Neuronal stem cell (in vitro differentiated cells): Measurements from ENCODE around the gene TRIM41.

Experiments
- DNase-seq: peaks from one replicate; pipeline ENCODE4 v3.0.0-alpha.2; 2013; ENCODE audit warnings: low spot score
- H2AFZ ChIP-seq: one replicate; pipeline ENCODE4 v1.6.1; 2013; ENCODE audit warnings: mild to moderate bottlenecking, low read length, inconsistent platforms
- H2AK5ac ChIP-seq: 2 replicates; pipeline ENCODE4 v1.6.1; 2013; ENCODE audit warnings: low read depth, mild to moderate bottlenecking, inconsistent platforms, low read length, moderate library complexity, mixed read lengths
- H2BK120ac ChIP-seq: 2 replicates; pipeline ENCODE4 v1.6.1; 2013; ENCODE audit warnings: low read depth, mild to moderate bottlenecking, inconsistent platforms, low read length, moderate library complexity, mixed read lengths
- H2BK12ac ChIP-seq: one replicate; pipeline ENCODE4 v1.6.1; 2013; ENCODE audit warnings: low read length, inconsistent platforms
- H2BK15ac ChIP-seq: 2 replicates; pipeline ENCODE4 v1.6.1; 2013; ENCODE audit warnings: mild to moderate bottlenecking, low read length, inconsistent platforms, mixed read lengths
- H2BK5ac ChIP-seq: one replicate; pipeline ENCODE4 v1.6.1; 2013; ENCODE audit warnings: inconsistent platforms, mild to moderate bottlenecking, low read length, moderate library complexity
- H3K14ac ChIP-seq: one replicate; pipeline ENCODE4 v1.6.1; 2013; ENCODE audit warnings: low read length, inconsistent platforms
- H3K18ac ChIP-seq: 2 replicates; pipeline ENCODE4 v1.6.1; 2013; ENCODE audit warnings: low read length, inconsistent platforms
- H3K23ac ChIP-seq: 2 replicates; pipeline ENCODE4 v1.6.1; 2013; ENCODE audit warnings: low read depth, mild to moderate bottlenecking, mixed read lengths, low read length, inconsistent platforms; ENCODE audit not compliant: poor library complexity
- H3K27ac ChIP-seq: replicated peaks from 3 replicates; pipeline ENCODE4 v1.5.1; 2013; ENCODE audit warnings: low read length, inconsistent platforms
- H3K27me3 ChIP-seq, 3 experiments: 2 replicates each; pipeline ENCODE4 v1.6.1; 2013; ENCODE audit warnings: low read length in 3 of 3, mild to moderate bottlenecking in 2 of 3, inconsistent platforms in 1 of 3, low read depth in 1 of 3, mixed read lengths in 1 of 3, moderate library complexity in 1 of 3; ENCODE audit not compliant: control insufficient read depth in 3 of 3, insufficient read depth in 3 of 3
- H3K36me3 ChIP-seq, 2 donors: replicated peaks in 1 of 2; 2 replicates each; pipeline ENCODE4 v1.6.1; 2013; ENCODE audit warnings: low read length in 2 of 2; ENCODE audit not compliant: control insufficient read depth in 2 of 2, insufficient read depth in 2 of 2
- H3K4ac ChIP-seq: 2 replicates; pipeline ENCODE4 v1.6.1; 2013; ENCODE audit warnings: inconsistent platforms, mild to moderate bottlenecking, low read length, moderate library complexity
- H3K4me1 ChIP-seq, 2 donors: 1 replicate in 1 of 2; 2 replicates in 1 of 2; pipeline ENCODE4 v1.6.1; 2013; ENCODE audit warnings: low read length in 2 of 2, low read depth in 1 of 2; ENCODE audit not compliant: control insufficient read depth in 2 of 2, insufficient read depth in 1 of 2
- H3K4me2 ChIP-seq: one replicate; pipeline ENCODE4 v1.6.1; 2013; ENCODE audit warnings: mild to moderate bottlenecking, low read length, inconsistent platforms; ENCODE audit not compliant: insufficient read depth, poor library complexity, severe bottlenecking
- H3K4me3 ChIP-seq, 2 donors: 2 replicates each; pipeline ENCODE4 v1.5.1; 2013; ENCODE audit warnings: low read length in 2 of 2, mild to moderate bottlenecking in 2 of 2, inconsistent platforms in 1 of 2, moderate library complexity in 1 of 2
- H3K79me1 ChIP-seq: one replicate; pipeline ENCODE4 v1.6.1; 2013; ENCODE audit warnings: low read depth, mild to moderate bottlenecking, inconsistent platforms, low read length, moderate library complexity
- H3K9ac ChIP-seq: one replicate; pipeline ENCODE4 v1.6.1; 2013; ENCODE audit warnings: mild to moderate bottlenecking, low read depth, low read length, inconsistent platforms; ENCODE audit not compliant: poor library complexity
- H3K9me3 ChIP-seq, 2 donors: replicated peaks in 1 of 2; 2 replicates each; pipeline versions ENCODE3 to v1.6.1; 2013; ENCODE audit warnings: low read length in 2 of 2, mild to moderate bottlenecking in 2 of 2, inconsistent platforms in 1 of 2, low read depth in 1 of 2, mixed read lengths in 1 of 2, moderate library complexity in 1 of 2; ENCODE audit not compliant: control insufficient read depth in 2 of 2, insufficient read depth in 1 of 2
- H4K8ac ChIP-seq: one replicate; pipeline ENCODE4 v1.6.1; 2013; ENCODE audit warnings: low read depth, mild to moderate bottlenecking, inconsistent platforms, low read length, moderate library complexity
- H4K91ac ChIP-seq: one replicate; pipeline ENCODE4 v1.6.1; 2013; ENCODE audit warnings: low read length, low read depth, mild to moderate bottlenecking, inconsistent platforms; ENCODE audit not compliant: poor library complexity
- WGBS, 2 donors: extraction: QIAGEN DNeasy Blood & Tissue Kit; methylation state at CpG; one replicate each; pipeline ENCODE4 v1.1.7; 2013; ENCODE audit warnings: missing lambda C conversion rate in 2 of 2, mixed read lengths in 1 of 2; ENCODE audit not compliant: insufficient read length in 2 of 2, insufficient replicate concordance in 1 of 2; ENCODE audit errors: extremely low coverage in 2 of 2; 5-methylcytosine and 5-hydroxymethylcytosine counted together

TRIM41 gene

DNA sequence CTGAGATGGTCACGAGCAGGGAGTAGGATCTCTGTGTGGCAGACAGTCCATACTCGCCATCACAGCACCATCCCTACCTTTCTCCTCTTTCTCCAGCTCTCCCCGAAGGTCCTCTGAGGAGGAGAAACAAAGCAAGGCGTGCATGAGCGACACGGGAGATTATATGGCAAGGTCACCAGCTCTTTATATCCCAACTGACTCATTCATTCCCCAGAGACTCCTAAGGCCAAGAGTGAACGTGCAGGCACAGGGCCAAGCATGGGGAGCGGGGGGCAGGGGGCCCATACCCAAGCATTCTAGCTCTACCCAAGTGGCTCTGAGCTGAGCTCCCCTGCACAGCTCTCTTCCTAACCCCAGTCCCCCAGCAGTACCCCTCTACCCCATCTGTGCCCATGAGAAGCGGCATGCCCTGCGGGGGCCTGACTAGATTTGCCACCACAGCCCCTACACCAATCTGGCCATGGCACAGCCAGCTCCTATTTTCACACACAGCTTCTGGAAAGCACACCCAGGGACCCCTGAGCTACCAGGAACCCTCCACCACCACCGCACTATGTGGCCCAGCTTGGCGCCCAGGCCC, 24.9 kb upstream of the TRIM41 start:
- no peaks in the 10 kb centered on the region for H3K36me3 ChIP-seq
- H3K23ac ChIP-seq, result peak overlapping the region; percentile 61
- no peak overlapping the region for H2BK12ac ChIP-seq
- peaks cover 2 to 19% of the 10 kb centered on the region in 2 donors for H3K4me1 ChIP-seq
- no peaks in the 10 kb centered on the region for H3K9me3 ChIP-seq
- H2AK5ac ChIP-seq, result peak overlapping the region; percentile 48
- H3K4me2 ChIP-seq, result peak overlapping the region; percentile 14
- H2BK15ac ChIP-seq, result peak overlapping the region; percentile 61
- H3K27me3 ChIP-seq, result peaks cover 0 to 55% (median 11%) of the 10 kb centered on the region in 3 experiments
- no peak overlapping the region for H3K4me3 ChIP-seq
- H3K4ac ChIP-seq, result no peak overlapping the region
- H3K9ac ChIP-seq, result no peak overlapping the region
- H3K79me1 ChIP-seq, result no peaks in the 10 kb centered on the region
- no peak for DNase-seq
- H3K18ac ChIP-seq, result peak overlapping the region; percentile 36
- H2AFZ ChIP-seq, result no peak overlapping the region
- no peak overlapping the region for H2BK120ac ChIP-seq
- H3K14ac ChIP-seq, result no peak overlapping the region
- H4K8ac ChIP-seq, result no peak overlapping the region
- H4K91ac ChIP-seq, result no peak overlapping the region
- no CpG with 5 or more reads among the region's 12 CpGs for WGBS, 2 donors
- no peak overlapping the region for H3K27ac ChIP-seq
- no peak overlapping the region for H2BK5ac ChIP-seq

- Histone ChIP-seq H3K9ac (no peak overlapping the region), H2BK12ac (no peak overlapping the region), H4K91ac (no peak overlapping the region), H3K36me3 (no peaks in the 10 kb centered on the region), H2BK120ac (no peak overlapping the region), H3K23ac (no peak overlapping the region), H3K4ac (no peak overlapping the region), H2BK15ac (no peak overlapping the region), H3K18ac (no peak overlapping the region), H3K4me2 (no peak overlapping the region), H3K9me3 (no peaks in the 10 kb centered on the region), H3K14ac (no peak overlapping the region), H2AFZ (no peak overlapping the region), H2BK5ac (no peak overlapping the region), H3K4me3 (no peak overlapping the region), H3K27ac (no peak overlapping the region), H4K8ac (no peak overlapping the region), H2AK5ac (no peak overlapping the region), H3K4me1 (peaks cover 2 to 19% of the 10 kb centered on the region in 2 donors), H3K27me3 (peaks cover 1 to 63% (median 19%) of the 10 kb centered on the region in 3 experiments), H3K79me1 (no peaks in the 10 kb centered on the region)
- no peak for DNase-seq
- WGBS, 2 donors, result no CpG with 5 or more reads among the region's 9 CpGs
Observed at GRCh38 chr5:181198905-181199519, 24.1 kb upstream of the TRIM41 start.

DNA sequence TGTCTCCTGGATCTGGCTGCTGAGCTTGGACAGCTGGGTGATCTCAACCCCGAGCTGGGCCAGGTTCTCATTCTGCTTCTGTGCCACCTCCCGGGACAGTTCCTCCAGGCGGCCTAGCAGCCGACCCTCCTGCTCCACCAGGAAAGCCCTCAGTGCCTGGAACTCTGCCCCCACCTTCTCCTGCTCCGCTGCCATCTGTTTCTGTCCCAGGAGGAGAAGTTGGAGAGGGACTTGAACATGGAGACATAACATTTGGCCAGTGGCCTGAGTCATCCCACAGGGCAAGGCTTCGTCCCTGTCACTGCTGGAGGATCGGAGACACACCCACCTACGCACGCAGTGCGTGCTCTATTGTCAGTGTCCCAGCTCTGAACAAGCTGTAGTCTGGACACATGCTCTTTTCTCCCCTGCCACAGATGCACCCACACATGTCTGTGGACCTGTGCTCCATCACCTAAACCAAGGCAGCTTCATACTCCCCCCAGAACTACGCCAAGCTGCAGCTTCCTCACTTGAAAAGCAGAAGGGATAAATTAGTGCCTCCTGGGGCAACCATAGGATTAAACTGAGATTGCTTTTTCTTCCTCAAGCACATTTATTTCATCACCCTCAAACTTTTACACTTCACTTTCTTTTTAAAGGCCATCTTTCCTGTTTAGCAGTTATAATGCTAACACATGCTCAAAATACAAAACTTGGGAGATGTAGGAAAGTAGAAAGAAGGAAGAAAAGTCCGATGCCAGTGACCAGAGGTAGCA, 23.0 kb upstream of the TRIM41 start:
- Histone ChIP-seq H4K8ac (no peak overlapping the region), H3K14ac (no peak overlapping the region), H2BK120ac (no peak overlapping the region), H2BK12ac (no peak overlapping the region), H3K79me1 (no peaks in the 10 kb centered on the region), H3K4me3 (no peak overlapping the region), H2AK5ac (no peak overlapping the region), H3K36me3 (no peaks in the 10 kb centered on the region), H3K4ac (no peak overlapping the region), H2BK5ac (no peak overlapping the region), H4K91ac (no peak overlapping the region), H3K9ac (no peak overlapping the region), H3K27ac (no peak overlapping the region), H3K4me2 (no peak overlapping the region), H3K4me1 (peaks cover 2 to 19% of the 10 kb centered on the region in 2 donors), H3K23ac (no peak overlapping the region), H3K27me3 (peaks cover 10 to 73% (median 30%) of the 10 kb centered on the region in 3 experiments), H3K18ac (no peak overlapping the region), H2AFZ (no peak overlapping the region), H3K9me3 (no peaks in the 10 kb centered on the region), H2BK15ac (no peak overlapping the region)
- DNase-seq, result no peak
- WGBS, 2 donors, result no CpG with 5 or more reads among the region's 12 CpGs

GRCh38 chr5:181200816-181201215, 22.3 kb upstream of the TRIM41 start:
- Histone ChIP-seq H3K79me1 (no peaks in the 10 kb centered on the region), H3K14ac (no peak overlapping the region), H3K36me3 (no peaks in the 10 kb centered on the region), H2AK5ac (no peak overlapping the region), H3K4me1 (peaks cover 5 to 21% of the 10 kb centered on the region in 2 donors), H3K9me3 (no peaks in the 10 kb centered on the region), H2BK12ac (no peak overlapping the region), H3K23ac (no peak overlapping the region), H3K27me3 (peaks cover 14 to 77% (median 37%) of the 10 kb centered on the region in 3 experiments), H2BK15ac (no peak overlapping the region), H2BK5ac (no peak overlapping the region), H3K4me2 (no peak overlapping the region), H2AFZ (no peak overlapping the region), H3K18ac (no peak overlapping the region), H2BK120ac (no peak overlapping the region), H3K4ac (no peak overlapping the region), H4K91ac (no peak overlapping the region), H4K8ac (no peak overlapping the region), H3K9ac (no peak overlapping the region), H3K27ac (no peak overlapping the region), H3K4me3 (no peak overlapping the region)
- WGBS, 2 donors, result no CpG with 5 or more reads among the region's 4 CpGs
- no peak for DNase-seq
